Measurements from ENCODE around the gene NSDHL.
"Not testable (repeated sequence)": the region's sequence is repeated elsewhere in the genome, so short reads cannot be mapped to it uniquely, and the experiment has no call there.

NSDHL gene

GRCh38 chrX:152904151-152905080 is 73.6 kb downstream of the NSDHL start:
- H3K4me1 Mint-ChIP-seq (ENCODE audit: low read depth) = peaks cover 15% of the 10 kb centered on the region
- no peaks in the 10 kb centered on the region for H3K36me3 Mint-ChIP-seq (ENCODE audit: low read depth)
- intact Hi-C loops (cut with micrococcal nuclease) = no loop called here
- no peaks in the 10 kb centered on the region for H3K9me3 Mint-ChIP-seq
- no peak overlapping the region for H3K27ac Mint-ChIP-seq
- H3K4me3 Mint-ChIP-seq = no peak overlapping the region
- H3K27me3 Mint-ChIP-seq = peaks cover 29% of the 10 kb centered on the region

DNA sequence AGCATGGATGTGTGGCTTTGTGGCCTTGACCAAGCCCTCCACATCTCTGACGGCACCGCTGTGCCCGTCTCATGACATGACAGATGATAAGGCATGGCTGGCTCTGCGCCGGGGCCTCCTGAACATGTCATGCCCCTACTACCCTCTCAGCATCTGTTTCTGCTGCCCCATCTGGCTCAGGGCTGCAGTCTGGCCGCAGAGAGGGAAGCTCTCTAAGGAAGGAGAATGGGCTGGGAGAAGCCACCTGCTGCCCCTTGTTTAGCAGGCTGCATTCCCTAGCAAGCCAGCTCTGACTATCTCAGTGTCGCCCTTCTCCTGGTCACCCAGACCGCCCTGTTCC is 74.2 kb downstream of the NSDHL start:
- H3K36me3 Mint-ChIP-seq (ENCODE audit: low read depth) = no peaks in the 10 kb centered on the region
- intact Hi-C loops (cut with micrococcal nuclease) = no loop called here

DNA sequence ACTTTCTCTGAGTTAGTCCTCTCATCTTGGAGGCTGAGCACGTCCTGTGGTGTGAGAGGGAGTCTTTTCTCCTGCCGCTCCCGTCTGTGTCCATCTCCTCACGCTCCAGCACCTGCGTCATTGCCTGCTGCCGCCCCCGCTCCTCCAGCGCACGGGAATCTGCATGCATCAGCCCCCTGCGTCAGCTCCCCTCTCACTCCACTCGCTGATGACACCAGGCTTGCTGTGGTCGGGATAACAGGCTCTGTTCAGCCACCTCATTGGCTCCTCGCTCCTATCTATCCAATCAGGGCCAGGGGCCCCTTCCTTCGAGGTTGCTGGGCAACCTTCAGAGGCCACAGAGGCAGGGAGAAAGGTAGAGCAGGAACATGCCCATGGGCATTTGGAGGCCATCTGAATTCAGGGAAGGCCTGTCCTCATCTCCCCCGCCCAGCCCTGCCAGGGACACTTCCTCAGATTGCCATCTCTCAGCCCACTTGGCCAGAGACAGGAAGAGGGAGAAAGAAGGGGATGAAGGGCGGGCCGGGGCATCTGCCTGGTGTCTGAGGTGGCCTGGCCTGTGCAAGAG is 76.3 kb downstream of the NSDHL start:
- intact Hi-C loops (cut with micrococcal nuclease) = no loop called here
- H3K4me3 Mint-ChIP-seq = no peak overlapping the region
- H3K9me3 Mint-ChIP-seq = no peaks in the 10 kb centered on the region
- no peaks in the 10 kb centered on the region for H3K36me3 Mint-ChIP-seq (ENCODE audit: low read depth)
- H3K27me3 Mint-ChIP-seq = peaks cover 20% of the 10 kb centered on the region
- peaks cover 15% of the 10 kb centered on the region for H3K4me1 Mint-ChIP-seq (ENCODE audit: low read depth)
- no peak overlapping the region for H3K27ac Mint-ChIP-seq

More for the DNA sequence above, 74.2 kb downstream of the NSDHL start:
- no peaks in the 10 kb centered on the region for H3K9me3 Mint-ChIP-seq
- H3K27me3 Mint-ChIP-seq = peaks cover 22% of the 10 kb centered on the region
- H3K4me1 Mint-ChIP-seq (ENCODE audit: low read depth) = peaks cover 15% of the 10 kb centered on the region
- no peak overlapping the region for H3K27ac Mint-ChIP-seq
- H3K4me3 Mint-ChIP-seq = no peak overlapping the region

DNA sequence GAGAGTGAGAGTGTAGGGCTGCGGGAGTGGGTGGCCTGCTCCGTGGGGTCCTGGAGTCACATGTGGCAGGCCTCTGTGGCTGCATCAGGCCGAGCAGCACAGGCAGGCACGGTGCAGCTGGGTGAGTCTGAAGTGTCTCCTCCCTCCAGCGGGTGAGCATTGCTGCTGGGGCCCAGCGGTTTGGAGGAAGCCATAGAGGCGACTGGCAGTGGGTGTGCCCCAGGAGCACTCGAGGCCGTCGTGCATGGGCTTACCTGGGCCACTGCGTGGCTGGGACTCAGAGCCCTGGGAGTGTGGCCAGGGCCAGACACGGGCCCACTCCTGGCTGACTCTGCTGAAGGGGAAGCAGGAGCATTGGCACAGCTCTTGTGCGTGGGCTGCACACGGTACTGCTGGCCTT is 77.6 kb downstream of the NSDHL start:
- intact Hi-C loops (cut with micrococcal nuclease) = no loop called here
- Mint-ChIP-seq H3K4me1 (ENCODE audit: low read depth) (peaks cover 14% of the 10 kb centered on the region), H3K27me3 (peaks cover 17% of the 10 kb centered on the region), H3K27ac (no peak overlapping the region), H3K4me3 (no peak overlapping the region), H3K36me3 (ENCODE audit: low read depth) (no peaks in the 10 kb centered on the region), H3K9me3 (no peaks in the 10 kb centered on the region)

DNA sequence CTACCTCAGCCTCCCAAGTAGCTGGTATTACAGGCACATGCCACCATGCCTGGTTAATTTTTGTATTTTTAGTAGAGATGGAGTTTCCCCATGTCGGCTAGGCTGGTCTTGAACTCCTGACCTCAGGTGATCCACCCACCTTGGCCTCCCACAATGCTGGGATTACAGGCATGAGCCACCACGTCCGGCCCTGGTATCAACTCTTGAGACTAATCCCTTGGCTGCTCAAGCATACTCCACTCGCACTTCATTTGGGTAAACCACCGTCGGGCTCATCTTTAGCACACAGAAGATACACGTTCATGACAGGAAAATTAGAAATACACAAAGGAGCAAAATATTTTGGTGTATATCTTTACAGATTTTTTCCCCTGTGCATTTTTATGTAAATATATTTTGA is 79.2 kb downstream of the NSDHL start:
- not testable (repeated sequence) for H3K27ac Mint-ChIP-seq

GRCh38 chrX:152912106-152912505 is 81.2 kb downstream of the NSDHL start:
- no peaks in the 10 kb centered on the region for H3K36me3 Mint-ChIP-seq (ENCODE audit: low read depth)

More for the DNA sequence above, 79.2 kb downstream of the NSDHL start:
- Mint-ChIP-seq H3K27me3 (peaks cover 13% of the 10 kb centered on the region), H3K4me1 (ENCODE audit: low read depth) (peaks cover 27% of the 10 kb centered on the region)
- intact Hi-C loops (cut with micrococcal nuclease) = loop anchor here (10.0 kb wide), 1 partner anchor 75 kb away; the partner anchor contains the start of genes CETN2 and NSDHL
- not testable (repeated sequence) for H3K4me3 Mint-ChIP-seq; H3K9me3 Mint-ChIP-seq; H3K36me3 Mint-ChIP-seq (ENCODE audit: low read depth)

GRCh38 chrX:152912641-152913040 is 81.8 kb downstream of the NSDHL start:
- H3K27me3 Mint-ChIP-seq = peaks cover under 1% of the 10 kb centered on the region
- no peak overlapping the region for H3K4me3 Mint-ChIP-seq
- no peaks in the 10 kb centered on the region for H3K9me3 Mint-ChIP-seq
- intact Hi-C loops (cut with micrococcal nuclease) = loop anchor here (10.0 kb wide), 1 partner anchor 78 kb away; the partner anchor contains the start of genes CETN2 and NSDHL
- H3K27ac Mint-ChIP-seq = no peak overlapping the region
- no peaks in the 10 kb centered on the region for H3K36me3 Mint-ChIP-seq (ENCODE audit: low read depth)
- H3K4me1 Mint-ChIP-seq (ENCODE audit: low read depth) = peaks cover 44% of the 10 kb centered on the region

More at GRCh38 chrX:152912106-152912505, 81.2 kb downstream of the NSDHL start:
- Mint-ChIP-seq H3K4me1 (ENCODE audit: low read depth) (peaks cover 44% of the 10 kb centered on the region), H3K27me3 (peaks cover 5% of the 10 kb centered on the region), H3K4me3 (no peak overlapping the region), H3K9me3 (no peaks in the 10 kb centered on the region), H3K27ac (no peak overlapping the region)
- intact Hi-C loops (cut with micrococcal nuclease) = loop anchor here (10.0 kb wide), 1 partner anchor 77 kb away; the partner anchor contains the start of genes CETN2 and NSDHL

GRCh38 chrX:152913346-152913745 is 82.5 kb downstream of the NSDHL start:
- Mint-ChIP-seq H3K27me3 (no peaks in the 10 kb centered on the region), H3K27ac (no peak overlapping the region), H3K36me3 (ENCODE audit: low read depth) (no peaks in the 10 kb centered on the region), H3K4me1 (ENCODE audit: low read depth) (peaks cover 47% of the 10 kb centered on the region), H3K4me3 (no peak overlapping the region), H3K9me3 (no peaks in the 10 kb centered on the region)
- intact Hi-C loops (cut with micrococcal nuclease) = loop anchor here (10.0 kb wide), 1 partner anchor 79 kb away; the partner anchor contains the start of genes CETN2 and NSDHL

GRCh38 chrX:152913910-152914309 is 83.0 kb downstream of the NSDHL start:
- H3K9me3 Mint-ChIP-seq = no peaks in the 10 kb centered on the region
- H3K27me3 Mint-ChIP-seq = no peaks in the 10 kb centered on the region
- no peaks in the 10 kb centered on the region for H3K36me3 Mint-ChIP-seq (ENCODE audit: low read depth)
- peaks cover 50% of the 10 kb centered on the region for H3K4me1 Mint-ChIP-seq (ENCODE audit: low read depth)
- no peak overlapping the region for H3K4me3 Mint-ChIP-seq
- intact Hi-C loops (cut with micrococcal nuclease) = loop anchor here (10.0 kb wide), 1 partner anchor 79 kb away; the partner anchor contains the start of genes CETN2 and NSDHL
- H3K27ac Mint-ChIP-seq = no peak overlapping the region

- no peaks in the 10 kb centered on the region for H3K9me3 Mint-ChIP-seq
- H3K4me1 Mint-ChIP-seq (ENCODE audit: low read depth) = peaks cover 60% of the 10 kb centered on the region
- no peaks in the 10 kb centered on the region for H3K27me3 Mint-ChIP-seq
- peak overlapping the region; percentile 45 for H3K27ac Mint-ChIP-seq
- intact Hi-C loops (cut with micrococcal nuclease) = loop anchor here (10.0 kb wide), 1 partner anchor 81 kb away; the partner anchor contains the start of genes CETN2 and NSDHL
- peaks cover 9% of the 10 kb centered on the region for H3K36me3 Mint-ChIP-seq (ENCODE audit: low read depth)
- H3K4me3 Mint-ChIP-seq = no peak overlapping the region
These were observed 84.8 kb downstream of the NSDHL start for GRCh38 chrX:152915541-152916241.

GRCh38 chrX:152917656-152918579 is 87.1 kb downstream of the NSDHL start:
- no peaks in the 10 kb centered on the region for H3K9me3 Mint-ChIP-seq
- peaks cover 31% of the 10 kb centered on the region for H3K36me3 Mint-ChIP-seq (ENCODE audit: low read depth)
- H3K4me3 Mint-ChIP-seq = peak overlapping the region; percentile 72
- intact Hi-C loops (cut with micrococcal nuclease) = loop anchor here (10.0 kb wide), 1 partner anchor 83 kb away; the partner anchor contains the start of genes CETN2 and NSDHL
- no peaks in the 10 kb centered on the region for H3K27me3 Mint-ChIP-seq
- peak overlapping the region; percentile 90 for H3K27ac Mint-ChIP-seq
- H3K4me1 Mint-ChIP-seq (ENCODE audit: low read depth) = peaks cover 67% of the 10 kb centered on the region

DNA sequence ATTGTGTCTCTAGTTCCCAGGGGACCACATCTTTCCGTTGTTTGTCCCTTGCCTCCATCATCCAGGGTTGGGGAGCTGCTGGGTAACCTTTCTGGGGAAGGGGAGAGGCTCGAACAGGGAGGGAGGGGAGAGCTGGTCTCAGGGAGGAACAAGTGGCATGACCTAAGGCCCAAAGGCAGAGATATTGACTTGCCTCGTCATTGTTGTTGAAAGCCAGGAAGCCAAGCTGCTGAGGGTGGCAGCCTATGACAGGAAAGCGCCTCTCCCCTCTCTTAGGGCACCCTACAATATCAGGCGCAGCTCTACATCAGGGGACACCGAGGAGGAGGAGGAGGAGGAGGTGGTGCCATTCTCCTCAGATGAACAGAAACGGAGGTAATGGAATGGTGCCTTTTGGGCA is 87.8 kb downstream of the NSDHL start:
- Mint-ChIP-seq H3K27ac (peak overlapping the region; percentile 90), H3K36me3 (ENCODE audit: low read depth) (peaks cover 39% of the 10 kb centered on the region), H3K27me3 (no peaks in the 10 kb centered on the region), H3K9me3 (no peaks in the 10 kb centered on the region), H3K4me1 (ENCODE audit: low read depth) (peaks cover 60% of the 10 kb centered on the region), H3K4me3 (peak overlapping the region; percentile 72)
- intact Hi-C loops (cut with micrococcal nuclease) = loop anchor here (10.0 kb wide), 1 partner anchor 84 kb away; the partner anchor contains the start of genes CETN2 and NSDHL

Measured in dendritic cell treated with granulocyte-macrophage colony-stimulating factor and Interleukin-4, amounts not matched to agents 40 ng/mL and 50 ng/mL, for 4 days (primary cell).